Erythroblast (primary cell): ENCODE results near the gene PRKACG.

Source experiments
- GATA1 ChIP-seq: IDR thresholded peaks from 2 replicates; pipeline ENCODE4 v1.6.1; 2011; ENCODE audit warnings: low read depth, mild to moderate bottlenecking, control low read depth, low read length, moderate library complexity
- POLR2A ChIP-seq: IDR thresholded peaks from 2 replicates; pipeline ENCODE4 v1.6.1; 2011; ENCODE audit warnings: mild to moderate bottlenecking, low read length

DNA sequence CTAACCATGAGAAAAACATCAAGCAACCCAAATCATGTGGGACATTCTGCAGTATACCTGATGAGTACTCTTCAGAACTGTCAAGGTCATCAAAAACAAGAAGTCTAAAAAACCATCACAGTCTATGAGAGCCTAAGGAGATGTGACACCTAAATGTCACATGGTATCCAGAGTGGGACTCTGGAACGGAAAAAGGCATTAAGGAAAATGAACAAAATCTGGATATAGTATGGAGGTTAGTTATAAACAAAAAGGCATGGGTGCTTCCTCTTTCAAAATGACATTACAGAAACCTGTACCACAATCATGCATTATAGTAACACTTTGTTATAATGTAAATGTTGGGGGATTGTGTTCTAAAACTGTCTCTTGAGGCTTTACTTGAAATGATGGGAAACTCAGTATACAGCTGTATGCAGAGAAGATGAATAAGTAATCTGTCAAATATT lies 47.4 kb downstream of the PRKACG start:
- TF ChIP-seq POLR2A (no peak), GATA1 (no peak)
